HepG2 (cell line): ENCODE results near the gene BYSL. TPM values are rescaled to one million over a fixed set of nuclear protein-coding genes. Genes with fewer than 3 reads are reported as not detected.

ENCODE experiments used
- GTF3A ChIP-seq: sonication (generic); formaldehyde crosslinking; conservative IDR thresholded peaks from 2 replicates; pipeline ENCODE4 v1.4.0; 2020; ENCODE audit warnings: mild to moderate bottlenecking, missing genetic modification reagents
- MAFG ChIP-seq: sonication (generic); formaldehyde crosslinking; IDR thresholded peaks from 2 replicates; pipeline ENCODE4 v1.5.1; 2020; ENCODE audit warnings: mild to moderate bottlenecking, missing genetic modification reagents
- POLR2AphosphoS2 ChIP-seq: IDR thresholded peaks from 2 replicates; pipeline ENCODE4 v1.6.1; 2011; ENCODE audit warnings: low read depth, low read length, improper control_type of control experiment
- SRF ChIP-seq: IDR thresholded peaks from 2 replicates; pipeline ENCODE4 v1.6.1; 2011; ENCODE audit warnings: mild to moderate bottlenecking, low read depth, low read length, moderate library complexity
- TFDP1 ChIP-seq: IDR thresholded peaks from 2 replicates; pipeline ENCODE4 v1.6.1; 2016; ENCODE audit warnings: missing compliant biosample characterization, missing genetic modification reagents, borderline replicate concordance
- THAP9 ChIP-seq: sonication (generic); formaldehyde crosslinking; IDR thresholded peaks from 2 replicates; pipeline ENCODE4; 2020; ENCODE audit warnings: missing genetic modification reagents, mild to moderate bottlenecking, borderline replicate concordance
- ZBTB34 ChIP-seq: sonication (generic); formaldehyde crosslinking; IDR thresholded peaks from 2 replicates; pipeline ENCODE4 v1.8.0; 2022; ENCODE audit warnings: mild to moderate bottlenecking, missing genetic modification reagents
- polyA plus RNA-seq, 8 experiments: library from polyadenylated mRNA; depleted of rRNA in 3 of 8; stranded (reverse) in 7 of 8; unstranded in 1 of 8; fragments of >200 nt; fragmentation: Illumina TruSeq in 4 of 8; extraction: Trizol in 4 of 8; gene quantifications; 2 replicates each; pipeline versions ENCODE4 v1.2.1 to v1.2.3, GENCODE V29; 2011 to 2016; ENCODE audit warnings: low read depth in 4 of 8, missing spikeins in 1 of 8, mixed read lengths in 1 of 8; ENCODE audit not compliant: insufficient read depth in 1 of 8
- total RNA-seq, 5 experiments: library from RNA; depleted of rRNA; stranded (reverse); fragments of >200 nt; fragmentation: Illumina TruSeq; extraction: Trizol; gene quantifications; 2 replicates each; pipeline ENCODE4 v1.2.3, GENCODE V29; 2016; ENCODE audit warnings: low read depth in 1 of 5

Gene BYSL
- total and polyA plus RNA-seq, 2 of the 13 experiments (the other 11 are each of a cell fraction or from before 2014, with no cell fraction given): 27.9 to 28.6 TPM

GRCh38 chr6:41900861-41901260 is 20.4 kb upstream of the BYSL start (continued):
- no peak for TF ChIP-seq ZBTB34 (CRISPR knock-in tag)
- TF ChIP-seq THAP9 (CRISPR knock-in tag): no peak
- no peak for TF ChIP-seq POLR2AphosphoS2
- no peak for TF ChIP-seq SRF
- no peak for TF ChIP-seq MAFG
- no peak for TF ChIP-seq TFDP1 (CRISPR knock-in tag)
- TF ChIP-seq GTF3A (CRISPR knock-in tag): no peak
- TF ChIP-seq, all 625 proteins: peak for 0
